ENCODE measurements around the gene DNAH11.

- TF ChIP-seq POLR2A (IDR thresholded peaks at IDR 0.05): no peak
- peak in 1 of 4 experiments; percentile 11 for TF ChIP-seq CTCF (IDR thresholded peaks at IDR 0.05)
- TF ChIP-seq POLR2AphosphoS5 (IDR thresholded peaks at IDR 0.05): peak; percentile 23
These were observed 8.1 kb downstream of the DNAH11 start for GRCh38 chr7:21550821-21551531.

All from prostate gland (tissue), 2 donors.